NCI-H345 treated with DMSO at 0.1 percent for 48 hours (cell line): ENCODE measurements around the gene TIMD4.

Experiments used
- DNase-seq: peaks from one replicate; lab custom pipeline; 2025; ENCODE audit not compliant: unreplicated experiment; lab: John Stamatoyannopoulos, UW

TIMD4 gene

DNA sequence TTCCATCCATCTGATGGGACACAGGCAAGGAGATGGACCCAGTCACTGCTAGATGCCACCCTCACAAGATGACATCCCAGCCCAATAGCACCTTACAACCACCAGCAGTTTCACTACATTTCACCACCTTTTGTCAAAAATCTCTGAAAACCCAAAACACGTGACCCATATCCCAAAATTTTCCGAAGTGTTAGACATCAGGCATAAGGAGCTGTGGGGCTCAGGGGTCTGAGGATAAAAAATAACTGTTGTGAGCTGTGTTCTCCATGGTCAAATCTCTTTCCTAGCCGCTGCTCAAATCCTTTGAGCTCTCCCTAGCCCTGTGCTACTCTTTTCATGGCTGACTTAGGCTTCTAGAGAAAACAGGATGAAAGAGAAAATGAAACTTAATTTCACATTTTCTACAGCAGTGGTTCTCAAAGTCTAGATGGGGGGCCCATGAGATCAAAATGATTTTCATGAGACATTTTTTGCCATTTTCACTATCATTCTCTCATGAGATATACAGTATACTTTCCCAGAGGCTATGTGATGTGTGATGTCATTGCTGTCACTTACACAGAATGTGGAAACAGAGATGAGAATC is 40.7 kb downstream of the TIMD4 start:
- no peak for DNase-seq

DNA sequence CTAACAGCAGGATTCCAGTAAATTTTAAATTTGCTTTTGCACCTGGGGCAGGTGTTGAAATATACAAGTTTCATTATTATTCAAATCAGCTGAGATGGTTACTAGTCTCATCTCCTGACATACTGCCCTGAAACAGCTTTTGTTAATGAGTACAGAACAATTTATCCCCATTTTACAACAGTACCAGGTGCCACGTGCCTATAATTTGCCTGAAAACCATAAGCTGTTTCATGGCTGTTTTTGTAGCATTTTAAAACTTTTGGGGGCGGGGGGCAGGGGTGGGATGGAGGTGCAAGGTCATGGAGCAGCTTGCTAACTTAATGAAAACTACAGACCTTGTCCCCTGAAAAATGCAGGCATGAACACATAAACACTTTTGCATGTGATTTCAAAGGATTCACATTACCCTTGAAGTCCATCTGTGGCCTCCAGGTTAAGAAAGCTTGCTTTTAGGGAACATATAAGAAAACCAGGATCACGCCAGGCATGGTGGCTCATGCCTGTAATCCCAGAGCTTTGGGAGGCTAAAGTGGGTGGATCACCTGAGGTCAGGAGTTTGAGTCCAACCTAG is 42.1 kb downstream of the TIMD4 start:
- no peak for DNase-seq

GRCh38 chr5:156920042-156920860 is 42.8 kb downstream of the TIMD4 start:
- no peak for DNase-seq

DNA sequence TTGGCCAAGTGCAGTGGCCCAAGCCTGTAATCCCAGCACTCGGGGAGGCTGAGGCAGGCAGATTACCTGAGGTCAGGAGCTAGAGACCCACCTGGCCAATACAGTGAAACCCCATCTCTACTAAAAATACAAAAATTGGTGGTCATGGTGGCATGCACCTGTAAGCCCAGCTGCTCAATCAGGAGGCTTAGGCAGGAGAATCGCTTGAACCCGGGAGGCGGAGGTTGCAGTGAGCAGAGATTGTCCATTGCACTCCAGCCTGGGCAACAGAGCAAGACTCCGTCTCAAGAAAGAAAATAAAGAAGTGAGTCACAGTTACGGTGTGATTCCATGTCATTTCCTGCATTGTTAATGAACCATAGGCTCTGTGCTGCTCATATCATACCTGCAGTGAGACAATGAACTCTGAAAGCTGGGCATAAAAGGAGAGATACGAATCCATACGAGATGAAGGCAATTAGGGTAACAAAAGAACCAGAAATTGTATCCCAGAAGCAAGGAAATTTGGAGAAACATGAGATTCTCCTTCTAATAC is 44.6 kb downstream of the TIMD4 start:
- DNase-seq: no peak

DNA sequence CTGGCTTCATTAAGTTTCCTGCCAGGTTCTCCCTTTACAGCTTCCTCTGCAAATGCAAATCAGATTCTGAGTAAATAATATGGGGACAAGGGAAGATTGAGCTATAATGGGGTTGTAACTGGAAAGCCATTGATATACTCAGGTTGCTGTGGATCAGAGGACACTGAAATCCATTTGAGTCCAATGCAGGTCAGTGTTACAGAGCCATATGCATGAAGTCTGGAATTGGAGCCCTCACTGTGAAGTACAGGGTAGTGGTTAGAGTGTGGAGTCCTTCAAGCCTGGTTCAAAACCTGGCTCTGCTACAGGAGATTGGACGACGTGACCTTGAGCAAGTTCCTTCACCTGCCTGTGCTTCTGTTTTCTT is 48.7 kb downstream of the TIMD4 start:
- no peak for DNase-seq

- peak; percentile 87 for DNase-seq
These were observed 49.2 kb downstream of the TIMD4 start for GRCh38 chr5:156913719-156914370.

DNA sequence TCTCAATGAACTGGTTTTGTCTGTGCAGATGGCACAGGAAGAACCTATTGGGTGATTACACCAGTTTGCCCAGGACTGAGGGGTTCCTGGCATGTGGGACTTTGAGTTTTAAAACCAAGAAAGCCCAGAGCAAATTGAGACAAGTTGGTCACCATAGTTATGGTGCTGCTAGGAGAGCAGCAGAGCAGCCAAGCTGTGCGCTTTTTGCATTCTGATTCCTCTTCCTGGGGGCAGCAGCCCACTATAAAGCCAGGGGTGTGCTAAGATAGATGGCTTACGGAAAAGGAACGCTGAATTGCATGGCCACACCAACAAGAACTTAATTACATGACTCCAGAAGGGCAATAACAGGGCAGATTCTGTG is 49.7 kb downstream of the TIMD4 start:
- DNase-seq: no peak

- DNase-seq: no peak
These were observed 50.2 kb downstream of the TIMD4 start for GRCh38 chr5:156912869-156913268.

- no peak for DNase-seq
These were observed 53.8 kb downstream of the TIMD4 start for GRCh38 chr5:156909180-156909579.

DNA sequence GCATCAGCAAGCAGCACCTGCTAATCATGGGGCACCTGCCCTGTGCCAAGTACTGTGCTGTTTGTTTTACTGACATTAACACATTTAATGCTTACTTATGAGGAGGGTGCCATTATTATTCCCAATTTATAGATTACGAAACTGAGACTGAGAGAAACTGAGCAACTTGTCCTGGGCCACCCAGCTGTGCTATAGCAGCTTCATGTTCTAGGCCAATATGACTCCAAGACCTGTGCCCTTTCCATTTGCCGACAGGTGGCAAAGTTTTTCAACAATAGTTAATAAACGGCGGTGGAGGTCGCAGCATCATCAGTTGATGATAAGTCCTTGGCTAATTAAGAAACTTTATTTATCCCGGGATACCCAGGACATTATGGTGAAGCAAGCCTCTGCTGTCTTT is 55.4 kb downstream of the TIMD4 start:
- DNase-seq: no peak

DNA sequence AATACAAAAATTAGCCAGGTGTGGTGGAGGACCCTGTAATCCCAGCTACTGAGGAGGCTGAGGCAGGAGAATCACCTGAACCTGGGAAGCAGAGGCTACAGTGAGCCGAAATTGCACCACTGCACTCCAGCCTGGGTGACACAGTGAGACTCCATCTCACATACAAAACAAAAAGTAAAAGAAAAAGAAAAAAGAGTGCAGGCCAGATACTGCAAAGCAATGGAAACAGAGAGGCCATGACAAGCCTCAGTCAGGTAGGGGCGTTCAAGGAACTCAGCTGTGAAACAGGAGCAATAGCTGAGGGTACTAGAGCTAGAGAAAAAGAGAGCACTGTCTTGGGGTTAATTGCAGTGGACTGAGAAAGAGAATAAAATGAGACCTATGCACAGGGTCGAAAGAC is 56.2 kb downstream of the TIMD4 start:
- DNase-seq: no peak

DNA sequence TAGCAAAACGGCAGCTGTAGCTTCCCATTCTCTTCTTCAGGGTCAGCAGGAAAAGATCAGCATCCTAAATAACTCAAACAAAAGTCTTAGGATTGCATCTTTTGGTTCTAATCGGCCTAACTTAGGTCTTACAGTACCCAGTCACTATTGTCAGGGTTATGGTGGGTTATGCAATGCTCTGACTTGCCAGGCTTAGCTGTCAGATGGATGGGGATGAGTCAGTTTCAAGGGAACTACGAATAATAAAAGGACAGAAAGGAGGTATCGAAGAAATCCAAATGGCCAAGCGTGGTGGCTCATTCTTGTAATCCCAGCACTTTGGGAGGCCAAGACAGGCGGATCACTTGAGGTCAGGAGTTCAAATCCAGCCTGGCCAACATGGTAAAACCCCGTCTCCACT is 66.5 kb downstream of the TIMD4 start:
- DNase-seq: no peak

DNA sequence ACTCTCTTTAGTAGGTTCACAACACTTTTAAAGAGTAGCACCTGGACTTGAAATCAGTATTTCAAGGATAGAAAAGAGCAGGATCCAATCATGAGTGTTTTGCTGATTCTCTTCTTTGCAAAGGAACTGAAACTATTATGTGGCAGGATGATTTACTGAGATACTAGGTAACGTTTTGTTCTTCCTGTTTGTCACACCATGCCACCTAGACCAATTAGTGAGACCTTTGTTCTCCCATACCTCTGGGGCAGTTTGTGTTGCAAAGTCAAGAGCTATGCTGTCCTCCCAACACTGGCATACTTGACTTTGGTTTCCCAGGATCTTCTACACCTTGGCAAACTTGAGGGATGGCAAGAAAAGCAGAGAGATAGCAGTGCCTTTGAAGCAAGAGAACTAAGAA is 69.5 kb downstream of the TIMD4 start:
- DNase-seq: no peak

GRCh38 chr5:156892864-156893263 is 70.2 kb downstream of the TIMD4 start:
- DNase-seq: no peak

GRCh38 chr5:156892223-156892622 is 70.8 kb downstream of the TIMD4 start:
- no peak for DNase-seq

GRCh38 chr5:156888520-156888919 is 74.5 kb downstream of the TIMD4 start:
- DNase-seq: no peak

- DNase-seq: no peak
These were observed 79.6 kb downstream of the TIMD4 start for GRCh38 chr5:156883316-156883875.

DNA sequence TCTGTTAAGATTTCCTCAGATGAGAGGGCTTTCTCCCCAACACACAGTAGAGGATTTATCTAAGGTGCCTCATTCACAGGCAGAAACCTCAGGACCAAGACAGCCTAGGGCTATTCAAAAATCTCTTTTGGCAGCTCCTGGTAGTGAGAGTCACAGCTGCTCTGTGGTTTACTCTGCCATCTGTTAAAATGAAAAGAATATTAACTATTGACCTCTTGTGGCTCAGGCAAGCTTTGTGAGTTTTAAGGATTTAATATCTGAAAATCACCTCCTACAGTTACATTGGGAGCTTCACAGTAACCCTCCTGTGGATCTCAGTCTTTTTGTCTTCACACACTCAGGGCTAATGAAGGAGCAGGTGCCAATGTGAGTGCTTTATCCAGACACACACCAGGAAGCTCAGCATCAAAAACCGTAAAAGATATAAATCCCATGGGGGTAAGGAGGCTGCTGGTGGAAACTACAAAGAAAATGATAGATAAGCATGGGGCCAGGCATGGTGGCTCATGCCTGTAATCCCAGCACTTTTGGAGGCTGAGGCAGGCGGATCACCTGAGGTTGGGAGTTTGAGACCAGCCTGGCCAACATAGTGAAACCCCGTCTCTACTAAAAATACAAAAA is 83.3 kb downstream of the TIMD4 start:
- DNase-seq: peak; percentile 41

DNA sequence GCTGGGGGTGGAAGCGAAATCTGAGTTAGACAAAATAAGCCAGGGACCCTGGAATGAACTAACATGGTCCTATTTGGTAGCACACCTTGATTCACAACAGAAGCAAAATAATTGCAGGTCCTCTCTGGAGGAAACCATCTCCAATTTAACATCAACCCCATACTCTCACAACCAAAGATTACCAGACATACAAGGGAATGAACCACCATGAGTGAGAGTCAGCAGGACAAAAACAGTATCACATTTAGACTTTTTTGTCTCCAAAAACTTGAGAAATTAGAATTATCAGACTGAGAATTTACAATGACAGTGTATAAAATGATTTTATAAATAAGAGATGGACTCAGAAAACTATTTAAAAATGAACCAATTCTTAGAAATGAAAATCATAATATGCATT is 91.8 kb downstream of the TIMD4 start:
- DNase-seq: no peak

- no peak for DNase-seq
These were observed 92.6 kb downstream of the TIMD4 start for GRCh38 chr5:156870498-156870839.
